Transverse colon (tissue), 4 donors: ENCODE results near the gene BCL6.

Source experiments
- EP300 ChIP-seq: sonication (generic); formaldehyde crosslinking; IDR thresholded peaks from one replicate; pipeline ENCODE4 v1.6.1; 2017; ENCODE audit warnings: antibody characterized with exemption, low read depth
- POLR2A ChIP-seq: fragments of 450-650 bp; IDR thresholded peaks from one replicate; pipeline ENCODE4 v1.6.1; 2016; ENCODE audit warnings: antibody characterized with exemption, mild to moderate bottlenecking, moderate library complexity
- POLR2AphosphoS5 ChIP-seq, 3 donors: sonication (generic); formaldehyde crosslinking; IDR thresholded peaks; one replicate each; pipeline ENCODE4 v1.6.1; 2016; ENCODE audit warnings: antibody characterized with exemption in 3 of 3
- TF ChIP-seq, protein P1 (sequence below), 5 experiments: fragments of 200-600 bp in 3 of 5; fragments of 450-650 bp in 2 of 5; sonication (generic) in 3 of 5; IDR thresholded peaks; 1 replicate in 2 of 5; 2 replicates in 3 of 5; pipeline ENCODE4 v1.5.1; 2016 to 2017; ENCODE audit warnings: antibody characterized with exemption in 5 of 5, inconsistent platforms in 3 of 5, mild to moderate bottlenecking in 2 of 5, moderate library complexity in 1 of 5

DNA sequence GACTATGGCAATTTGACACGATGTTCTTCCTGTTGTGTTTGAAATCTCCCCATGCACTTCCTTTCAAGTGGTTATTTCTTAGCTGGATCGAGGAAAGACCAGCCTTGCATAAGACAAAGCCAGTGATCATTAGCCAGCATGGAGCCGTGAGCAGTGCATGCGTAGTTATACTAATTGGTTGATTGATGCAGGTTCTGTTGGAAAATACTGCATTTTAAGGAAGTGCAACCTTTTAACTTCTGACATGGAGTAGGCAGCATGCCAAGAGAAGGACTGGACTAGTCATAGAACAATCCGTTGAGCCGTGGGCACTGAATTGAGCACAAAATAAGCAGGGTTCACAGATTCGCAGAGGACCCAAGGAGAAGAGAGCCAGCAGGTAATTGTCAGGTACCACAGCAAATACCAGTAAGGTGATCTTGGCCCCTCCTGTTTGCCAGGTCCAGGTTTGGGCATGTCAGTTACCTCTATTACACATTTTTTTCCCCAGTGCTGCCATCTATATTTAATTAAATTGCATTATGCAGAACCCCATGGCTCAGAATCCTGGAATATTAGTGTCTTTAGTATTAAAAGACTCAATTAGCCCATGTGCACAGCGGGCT lies 29.0 kb upstream of the BCL6 start:
- TF ChIP-seq, protein P1, sequence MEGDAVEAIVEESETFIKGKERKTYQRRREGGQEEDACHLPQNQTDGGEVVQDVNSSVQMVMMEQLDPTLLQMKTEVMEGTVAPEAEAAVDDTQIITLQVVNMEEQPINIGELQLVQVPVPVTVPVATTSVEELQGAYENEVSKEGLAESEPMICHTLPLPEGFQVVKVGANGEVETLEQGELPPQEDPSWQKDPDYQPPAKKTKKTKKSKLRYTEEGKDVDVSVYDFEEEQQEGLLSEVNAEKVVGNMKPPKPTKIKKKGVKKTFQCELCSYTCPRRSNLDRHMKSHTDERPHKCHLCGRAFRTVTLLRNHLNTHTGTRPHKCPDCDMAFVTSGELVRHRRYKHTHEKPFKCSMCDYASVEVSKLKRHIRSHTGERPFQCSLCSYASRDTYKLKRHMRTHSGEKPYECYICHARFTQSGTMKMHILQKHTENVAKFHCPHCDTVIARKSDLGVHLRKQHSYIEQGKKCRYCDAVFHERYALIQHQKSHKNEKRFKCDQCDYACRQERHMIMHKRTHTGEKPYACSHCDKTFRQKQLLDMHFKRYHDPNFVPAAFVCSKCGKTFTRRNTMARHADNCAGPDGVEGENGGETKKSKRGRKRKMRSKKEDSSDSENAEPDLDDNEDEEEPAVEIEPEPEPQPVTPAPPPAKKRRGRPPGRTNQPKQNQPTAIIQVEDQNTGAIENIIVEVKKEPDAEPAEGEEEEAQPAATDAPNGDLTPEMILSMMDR (IDR thresholded peaks at IDR 0.05) = no peak
- no peak for TF ChIP-seq POLR2A
- no peak for TF ChIP-seq POLR2AphosphoS5 (IDR thresholded peaks at IDR 0.05)
- TF ChIP-seq EP300 = no peak
